HPDE6-E6E7 (cell line): ENCODE data around the gene TMEM50A.
"Not testable (repeated sequence)": the region's sequence is repeated elsewhere in the genome, so short reads cannot be mapped to it uniquely, and the experiment has no call there.

Source experiments
- DNase-seq: peaks from one replicate; pipeline ENCODE4 v3.0.0; 2011; ENCODE audit warnings: missing footprints; ENCODE audit errors: extremely low spot score

TMEM50A gene

GRCh38 chr1:25338188-25338981 lies at the start of gene TMEM50A:
Gene TMEM50A (plus strand): TSS chr1:25338334. CDS start chr1:25340487, 2,153 bp downstream.
- peak; percentile 81 for DNase-seq

DNA sequence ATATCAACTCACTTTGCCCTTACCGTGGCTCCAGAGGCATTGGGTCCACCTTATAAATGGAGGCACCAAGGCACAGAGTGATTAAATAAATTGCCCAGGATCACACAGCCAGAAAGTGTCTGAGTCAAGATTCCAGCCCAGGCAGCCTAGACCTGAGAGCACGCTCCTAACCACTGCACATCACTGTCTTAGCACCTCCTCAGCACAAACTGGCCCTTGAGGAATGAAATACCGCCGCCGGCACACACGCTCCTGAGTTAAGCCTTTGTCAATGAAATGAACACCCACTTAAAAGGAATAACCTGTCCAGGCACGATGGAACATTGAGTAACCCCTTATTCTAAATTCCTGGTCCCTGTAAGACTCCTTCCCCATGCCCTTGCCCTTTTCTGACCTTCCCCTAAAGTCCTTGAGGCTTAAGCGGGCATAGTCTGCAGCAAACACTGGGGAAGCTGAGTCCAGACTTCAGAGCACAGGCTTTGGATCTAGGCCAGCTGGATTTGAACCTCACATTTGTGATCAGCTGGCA lies 49.5 kb upstream of the TMEM50A start:
- not testable (repeated sequence) for DNase-seq

DNA sequence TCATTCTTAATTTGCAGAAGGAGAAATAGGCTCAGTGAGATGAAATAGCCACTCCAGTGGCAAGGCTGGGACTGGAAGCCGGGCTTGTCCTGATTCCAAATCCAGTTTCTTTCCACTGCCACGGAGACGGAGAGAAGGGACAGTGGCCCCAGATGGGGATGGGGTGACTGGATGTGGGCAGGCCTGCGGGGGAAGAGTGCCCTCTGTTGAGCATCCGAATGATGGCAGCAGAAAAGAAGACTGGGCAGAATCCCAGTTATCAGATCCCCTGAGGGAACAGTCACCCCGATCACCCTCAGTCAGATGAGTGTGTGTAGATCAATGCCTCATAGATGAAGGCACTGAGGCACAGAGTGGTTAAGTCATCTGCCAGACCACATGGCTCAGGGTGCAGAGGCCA lies 48.1 kb upstream of the TMEM50A start:
- not testable (repeated sequence) for DNase-seq

DNA sequence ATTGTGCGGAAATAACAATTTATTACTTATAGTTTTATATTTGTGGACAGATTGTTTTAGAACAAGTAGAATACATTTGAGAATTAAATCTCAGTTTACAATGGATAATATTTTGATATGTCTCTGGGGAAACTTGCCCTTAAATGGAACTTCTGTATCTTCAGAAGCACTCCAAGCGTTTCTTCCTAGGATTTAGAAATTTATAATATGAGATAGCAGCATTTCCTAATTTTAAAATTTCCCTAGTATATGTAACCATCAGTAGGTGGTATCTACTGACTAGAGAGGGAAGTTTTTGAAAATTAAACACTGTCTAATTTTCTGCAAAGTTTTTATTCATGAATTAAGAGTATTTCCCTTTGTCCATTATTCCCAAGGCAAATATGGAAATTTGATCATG lies 44.7 kb upstream of the TMEM50A start:
- DNase-seq, result not testable (repeated sequence)

DNA sequence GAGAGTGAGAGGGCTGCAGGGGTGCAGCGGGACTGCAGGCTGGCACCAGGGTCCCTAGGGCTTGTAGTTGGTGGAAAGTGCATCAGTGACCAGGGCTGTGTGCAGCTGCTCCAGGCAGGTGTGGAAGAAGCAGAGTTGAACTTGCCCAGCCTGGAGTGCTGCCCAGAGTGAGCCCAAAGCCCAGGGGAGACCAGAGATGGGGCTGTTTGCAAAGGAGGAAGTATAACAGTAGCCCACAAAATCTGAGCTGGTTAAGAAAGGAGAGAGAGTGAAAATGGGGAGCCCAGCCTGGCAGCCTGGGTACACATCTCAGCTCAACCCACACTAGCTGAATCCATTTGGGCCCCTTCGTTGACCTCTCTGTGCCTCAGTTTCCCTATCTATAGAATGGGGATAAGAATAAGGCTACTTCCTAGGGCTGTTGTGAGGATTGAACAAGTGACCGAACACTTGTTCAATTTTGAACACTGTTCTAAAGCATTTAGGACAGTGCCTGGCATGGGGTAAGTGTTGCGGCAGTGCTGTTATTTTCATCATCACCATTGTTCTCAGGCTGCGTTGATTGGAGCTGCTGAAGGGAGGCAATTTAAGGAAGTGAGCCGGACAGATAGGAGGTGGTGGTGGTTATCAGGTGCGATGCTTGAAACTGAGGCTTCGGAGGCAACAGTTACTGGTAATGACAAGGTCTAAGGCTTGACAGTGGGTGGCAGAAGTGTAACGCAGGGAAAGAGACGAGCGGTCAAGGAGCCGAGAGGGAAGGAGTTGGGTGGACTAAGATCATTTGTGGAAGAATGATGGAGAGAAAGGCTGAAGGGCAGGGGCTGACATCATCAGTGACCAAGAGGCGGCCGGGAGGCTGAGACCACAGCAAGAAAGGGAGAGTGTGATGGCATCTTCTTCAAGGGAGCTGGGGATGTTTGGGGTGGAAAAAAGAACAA lies 43.0 kb upstream of the TMEM50A start:
- not testable (repeated sequence) for DNase-seq

GRCh38 chr1:25296501-25296900 lies 41.6 kb upstream of the TMEM50A start:
- not testable (repeated sequence) for DNase-seq

- not testable (repeated sequence) for DNase-seq
These were observed 37.4 kb upstream of the TMEM50A start for GRCh38 chr1:25300729-25301128.

- not testable (repeated sequence) for DNase-seq
These were observed 35.8 kb upstream of the TMEM50A start for GRCh38 chr1:25302330-25302729.

DNA sequence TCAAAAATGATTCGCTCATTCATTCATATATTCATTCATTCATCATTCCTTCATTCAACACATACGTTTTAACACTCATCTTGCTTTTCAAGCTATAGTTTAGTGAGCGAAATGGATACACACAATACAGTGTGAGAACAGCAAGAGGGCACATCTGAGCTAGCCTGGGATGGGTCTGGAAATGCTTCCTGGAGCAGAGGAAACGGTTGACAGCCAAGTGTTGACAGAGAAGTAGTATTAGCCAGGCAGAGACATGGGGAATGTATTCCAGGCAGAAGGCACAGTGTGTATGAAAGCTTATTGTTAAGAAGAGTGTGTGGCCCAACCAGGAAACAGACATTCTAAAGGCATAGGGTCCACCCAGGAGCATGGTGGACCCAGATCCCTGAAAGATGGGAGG lies 33.2 kb upstream of the TMEM50A start:
- not testable (repeated sequence) for DNase-seq

- not testable (repeated sequence) for DNase-seq
These were observed 30.0 kb upstream of the TMEM50A start for GRCh38 chr1:25308168-25308567.

DNA sequence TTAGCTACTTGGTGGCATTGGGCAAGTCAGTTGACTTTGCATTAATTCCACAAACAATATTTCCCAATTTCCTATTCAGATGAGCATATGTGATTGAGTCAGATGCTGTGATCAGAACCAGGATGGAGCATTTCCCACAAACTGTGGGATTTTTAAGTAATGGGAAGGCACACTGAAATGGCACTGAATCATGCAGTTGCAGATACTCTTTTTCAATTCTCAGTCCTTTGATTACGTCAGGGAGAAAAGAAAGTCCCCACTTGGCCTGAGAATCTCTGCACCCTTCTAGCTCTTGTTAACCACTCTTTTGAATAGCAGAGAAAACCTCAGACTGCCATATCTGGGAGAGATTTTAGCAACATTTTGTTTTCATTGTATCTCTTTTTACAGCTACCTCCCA lies 29.0 kb upstream of the TMEM50A start:
- DNase-seq, result not testable (repeated sequence)

GRCh38 chr1:25309486-25309885 lies 28.6 kb upstream of the TMEM50A start:
- not testable (repeated sequence) for DNase-seq

DNA sequence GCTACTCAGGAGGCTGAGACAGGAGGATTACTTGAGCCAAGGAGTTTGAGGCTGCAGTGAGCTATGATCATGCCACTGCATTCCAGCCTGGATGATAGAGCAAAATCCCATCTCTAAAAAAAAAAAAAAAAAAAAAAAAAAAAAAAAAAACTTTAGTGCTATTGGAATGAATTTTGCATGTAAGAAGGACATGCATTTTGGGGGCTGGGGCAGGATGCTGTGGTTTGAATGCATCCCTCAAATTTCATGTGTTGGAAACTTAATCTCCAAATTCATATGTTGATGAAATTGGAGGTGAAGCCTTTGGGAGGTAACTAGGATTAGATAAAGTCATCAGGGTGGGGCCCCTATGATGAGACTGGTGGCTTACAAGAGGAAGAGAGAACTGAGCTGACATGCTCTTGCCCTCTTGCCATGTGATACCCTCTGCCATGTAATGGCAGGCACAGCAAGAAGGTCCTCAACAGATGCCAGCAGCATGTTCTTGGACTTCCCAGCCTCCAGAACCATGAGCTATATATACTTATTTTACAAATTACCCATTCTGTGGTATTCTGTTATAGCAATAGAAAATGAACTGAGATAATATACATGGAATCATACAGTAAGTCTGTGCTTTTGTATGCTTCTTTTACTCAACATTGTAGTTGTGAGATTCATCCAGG lies 25.2 kb upstream of the TMEM50A start:
- not testable (repeated sequence) for DNase-seq

- not testable (repeated sequence) for DNase-seq
These were observed 17.7 kb upstream of the TMEM50A start for GRCh38 chr1:25320314-25320938.

DNA sequence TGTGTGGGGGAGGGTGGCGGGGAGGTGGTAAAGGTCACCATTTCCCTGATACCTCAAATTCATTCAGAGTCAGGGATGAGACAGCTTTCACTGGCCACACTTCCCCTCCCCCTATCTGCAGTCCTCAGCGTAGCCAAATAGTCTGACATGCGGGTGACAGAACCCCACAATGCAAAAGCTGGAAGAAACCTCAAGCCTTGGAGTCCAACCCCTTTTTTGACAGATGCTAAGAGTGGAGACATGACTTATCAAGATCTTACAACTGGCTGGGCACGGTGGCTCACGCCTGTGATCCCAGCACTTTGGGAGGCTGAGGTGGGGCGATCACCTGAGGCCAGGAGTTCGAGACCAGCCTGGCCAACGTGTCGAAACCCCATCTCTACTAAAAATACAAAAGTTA lies 16.0 kb upstream of the TMEM50A start:
- not testable (repeated sequence) for DNase-seq

DNA sequence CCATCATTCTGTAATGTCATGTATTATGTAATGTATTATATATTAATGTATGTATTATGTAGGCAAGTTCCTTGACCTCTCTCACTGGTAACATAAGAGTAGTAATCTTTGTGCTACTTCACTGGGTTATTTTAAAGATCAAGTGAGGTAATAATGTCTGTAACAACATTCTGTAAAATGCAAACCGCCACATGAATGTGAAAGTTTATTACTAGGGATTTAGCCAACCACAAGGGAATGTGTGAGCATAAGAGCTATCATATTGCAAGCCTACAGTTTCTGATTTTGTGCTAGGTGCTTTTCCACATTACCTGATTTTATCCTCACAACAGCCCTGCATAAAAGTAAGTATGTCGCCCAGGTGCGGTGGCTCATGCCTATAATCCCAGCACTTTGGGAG lies 13.7 kb upstream of the TMEM50A start:
- not testable (repeated sequence) for DNase-seq

- DNase-seq, result not testable (repeated sequence)
These were observed 10.0 kb upstream of the TMEM50A start for GRCh38 chr1:25327864-25328790.

GRCh38 chr1:25328791-25329185 lies 9.3 kb upstream of the TMEM50A start:
- not testable (repeated sequence) for DNase-seq

DNA sequence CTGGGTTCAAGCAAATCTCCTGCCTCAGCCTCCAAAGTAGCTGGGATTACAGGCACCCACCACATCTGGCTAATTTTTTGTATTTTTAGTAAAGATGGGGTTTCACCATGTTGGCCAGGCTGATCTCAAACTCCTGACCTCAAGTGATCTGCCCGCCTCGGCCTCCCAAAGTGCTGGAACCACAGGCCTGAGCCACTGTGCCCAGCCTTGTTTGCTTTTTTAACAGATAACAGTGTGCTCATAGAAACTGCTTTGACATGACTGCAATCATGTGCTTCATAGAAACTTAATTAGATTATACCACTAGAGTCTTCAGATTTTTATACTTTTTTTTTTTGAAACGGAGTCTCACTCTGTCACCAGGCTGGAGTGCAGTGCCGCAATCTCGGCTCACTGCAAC lies 8.8 kb upstream of the TMEM50A start:
- DNase-seq, result not testable (repeated sequence)

DNA sequence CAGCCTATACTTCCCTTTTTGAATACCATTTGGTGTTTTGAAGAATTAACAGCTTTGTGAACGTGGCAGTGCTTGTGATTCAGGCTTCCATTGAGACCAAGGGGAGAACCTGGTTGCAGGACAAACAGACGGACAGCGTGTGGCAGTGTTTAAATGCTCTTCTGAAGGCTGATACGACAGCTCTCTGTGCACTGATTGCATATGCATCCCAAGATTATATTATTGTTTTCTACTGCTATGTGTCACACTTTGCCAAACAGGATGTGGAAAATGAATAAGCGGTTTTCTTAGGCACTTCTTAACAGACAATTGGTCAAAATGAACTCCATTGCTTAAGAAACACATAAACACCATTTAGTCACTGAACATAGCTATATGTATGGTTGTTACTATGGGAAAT lies 8.2 kb upstream of the TMEM50A start:
- not testable (repeated sequence) for DNase-seq
